Activated T-cell treated with anti-CD3 and anti-CD28 coated beads for 4 hours (primary cell): ENCODE data around the gene CD300LB.
"Not testable (repeated sequence)": the region's sequence is repeated elsewhere in the genome, so short reads cannot be mapped to it uniquely, and the experiment has no call there.

Experiments
- DNase-seq: peaks from one replicate; pipeline ENCODE4 v3.0.0-alpha.2; 2020

Gene CD300LB

GRCh38 chr17:74488276-74488675 is 43.0 kb downstream of the CD300LB start:
- not testable (repeated sequence) for DNase-seq

- DNase-seq, result no peak
Observed at GRCh38 chr17:74485841-74486240, 45.4 kb downstream of the CD300LB start.

- DNase-seq, result no peak
Observed at GRCh38 chr17:74485022-74485743, 46.1 kb downstream of the CD300LB start.

- no peak for DNase-seq
Observed at GRCh38 chr17:74484066-74484465, 47.2 kb downstream of the CD300LB start.

GRCh38 chr17:74481621-74482020 is 49.7 kb downstream of the CD300LB start:
- DNase-seq, result no peak

- DNase-seq, result no peak
Observed at GRCh38 chr17:74480290-74480689, 51.0 kb downstream of the CD300LB start.

GRCh38 chr17:74478420-74479100 is 52.7 kb downstream of the CD300LB start:
- peak; percentile 32 for DNase-seq

GRCh38 chr17:74477411-74477810 is 53.9 kb downstream of the CD300LB start:
- DNase-seq, result no peak

- DNase-seq, result no peak
Observed at GRCh38 chr17:74475189-74475588, 56.1 kb downstream of the CD300LB start.

- DNase-seq, result no peak
Observed at GRCh38 chr17:74474043-74474792, 57.1 kb downstream of the CD300LB start.

GRCh38 chr17:74473294-74473693 is 58.0 kb downstream of the CD300LB start:
- DNase-seq, result no peak

GRCh38 chr17:74472890-74473289 is 58.4 kb downstream of the CD300LB start:
- no peak for DNase-seq

- DNase-seq, result no peak
Observed at GRCh38 chr17:74471341-74471740, 59.9 kb downstream of the CD300LB start.
